OCI-LY1 (cell line): Measurements from ENCODE around the gene EIF5A.

ENCODE experiments used
- CTCF ChIP-seq: fragments of 200-600 bp; sonication (generic), shearing (Covaris generic); IDR thresholded peaks from 2 replicates; pipeline ENCODE4 v1.5.1; 2017; ENCODE audit warnings: mild to moderate bottlenecking, antibody characterized with exemption, low read length, moderate library complexity, mixed read lengths
- EZH2 ChIP-seq: fragments of 200-600 bp; sonication (generic), shearing (Covaris generic); IDR thresholded peaks from 2 replicates; pipeline ENCODE4 v1.8.0; 2017; ENCODE audit warnings: borderline replicate concordance, mixed run types, mild to moderate bottlenecking, antibody characterized with exemption, low read length, moderate library complexity, mixed read lengths

DNA sequence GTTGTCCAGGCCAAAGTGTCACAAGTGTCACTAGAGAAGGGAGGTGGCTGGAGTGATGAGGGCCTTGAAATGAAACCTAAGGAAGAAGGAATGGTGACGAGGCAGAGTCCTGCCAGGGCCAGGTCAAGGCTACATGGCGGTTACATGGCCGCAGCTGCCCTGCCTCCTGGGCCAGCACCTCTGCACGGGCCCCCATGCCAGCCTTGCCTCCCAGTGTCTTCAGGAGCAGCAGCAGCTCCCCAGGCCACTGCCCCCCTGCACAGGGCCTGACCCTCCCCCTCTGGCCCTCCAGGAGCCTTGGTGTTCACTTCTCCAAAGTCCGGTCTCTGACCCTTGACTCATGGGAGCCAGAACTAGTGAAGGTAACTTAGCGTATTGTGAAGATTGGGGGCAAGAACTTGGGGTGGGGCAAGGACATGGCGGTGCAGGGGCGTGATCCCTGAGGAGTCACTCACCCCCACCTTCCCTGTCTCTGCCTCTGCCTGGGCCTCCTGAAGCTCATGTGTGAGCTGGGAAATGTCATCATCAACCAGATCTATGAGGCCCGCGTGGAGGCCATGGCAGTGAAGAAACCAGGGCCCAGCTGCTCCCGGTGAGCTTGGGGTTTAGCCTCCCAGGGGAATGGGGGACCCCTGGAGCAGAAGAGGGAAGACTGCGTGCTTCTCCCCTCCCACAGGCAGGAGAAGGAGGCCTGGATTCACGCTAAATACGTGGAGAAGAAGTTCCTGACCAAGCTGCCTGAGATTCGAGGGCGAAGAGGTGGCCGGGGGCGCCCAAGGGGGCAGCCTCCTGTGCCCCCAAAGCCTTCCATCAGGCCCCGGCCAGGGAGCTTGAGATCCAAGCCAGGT, 40.4 kb downstream of the EIF5A start:
- TF ChIP-seq CTCF (no peak), EZH2 (no peak)
